ENCODE measurements around the gene HMGN4.

DNA sequence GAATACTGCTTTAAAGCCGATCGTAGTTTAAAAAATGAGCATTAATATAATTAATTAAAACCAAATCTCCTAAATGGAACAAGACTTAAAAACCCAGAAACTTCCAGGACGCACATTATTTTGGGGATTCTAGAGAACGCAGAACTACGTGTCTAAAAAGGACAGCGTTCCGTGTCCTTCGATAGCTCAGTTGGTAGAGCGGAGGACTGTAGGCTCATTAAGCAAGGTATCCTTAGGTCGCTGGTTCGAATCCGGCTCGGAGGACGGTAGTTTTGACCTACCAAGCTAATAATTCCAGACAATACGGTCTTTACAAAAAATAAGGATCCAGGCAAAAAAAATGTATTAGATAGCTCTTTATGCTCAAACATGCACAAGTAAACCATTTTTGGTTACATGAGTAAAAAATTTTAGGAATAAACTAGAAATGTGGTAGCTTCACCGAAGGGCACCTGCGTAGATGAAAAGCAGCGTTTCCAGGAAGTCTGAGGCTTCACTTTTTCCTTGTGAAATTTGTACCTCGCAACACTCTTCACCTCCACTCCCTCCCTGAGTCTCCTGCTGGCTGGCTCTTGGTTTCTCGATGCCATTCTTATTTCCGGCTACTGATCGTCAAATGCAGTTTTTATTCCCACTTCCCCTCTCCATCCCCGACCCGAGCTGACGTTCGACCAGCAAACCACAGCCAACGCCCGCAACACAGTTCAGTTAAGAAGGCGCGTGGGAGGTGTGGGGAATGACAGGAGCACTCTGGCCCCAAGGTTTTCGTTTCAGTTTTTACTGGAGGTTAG, 39.0 kb downstream of the HMGN4 start:
- TF ChIP-seq, protein P1, sequence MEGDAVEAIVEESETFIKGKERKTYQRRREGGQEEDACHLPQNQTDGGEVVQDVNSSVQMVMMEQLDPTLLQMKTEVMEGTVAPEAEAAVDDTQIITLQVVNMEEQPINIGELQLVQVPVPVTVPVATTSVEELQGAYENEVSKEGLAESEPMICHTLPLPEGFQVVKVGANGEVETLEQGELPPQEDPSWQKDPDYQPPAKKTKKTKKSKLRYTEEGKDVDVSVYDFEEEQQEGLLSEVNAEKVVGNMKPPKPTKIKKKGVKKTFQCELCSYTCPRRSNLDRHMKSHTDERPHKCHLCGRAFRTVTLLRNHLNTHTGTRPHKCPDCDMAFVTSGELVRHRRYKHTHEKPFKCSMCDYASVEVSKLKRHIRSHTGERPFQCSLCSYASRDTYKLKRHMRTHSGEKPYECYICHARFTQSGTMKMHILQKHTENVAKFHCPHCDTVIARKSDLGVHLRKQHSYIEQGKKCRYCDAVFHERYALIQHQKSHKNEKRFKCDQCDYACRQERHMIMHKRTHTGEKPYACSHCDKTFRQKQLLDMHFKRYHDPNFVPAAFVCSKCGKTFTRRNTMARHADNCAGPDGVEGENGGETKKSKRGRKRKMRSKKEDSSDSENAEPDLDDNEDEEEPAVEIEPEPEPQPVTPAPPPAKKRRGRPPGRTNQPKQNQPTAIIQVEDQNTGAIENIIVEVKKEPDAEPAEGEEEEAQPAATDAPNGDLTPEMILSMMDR (IDR thresholded peaks at IDR 0.05), result no peak
- no peak for TF ChIP-seq POLR2AphosphoS5 (IDR thresholded peaks at IDR 0.05; ENCODE audit: insufficient read depth in 1 of 2, low read depth in 1 of 2)
- TF ChIP-seq POLR2A (IDR thresholded peaks at IDR 0.05), result no peak

Data from vagina (tissue), 2 donors.